CD4-positive, alpha-beta T cell treated with Interleukin-4 for 1 hour (primary cell): ENCODE measurements around the gene CEP112.

Experiments
- DNase-seq, 2 donors: peaks; one replicate each; pipeline ENCODE4 v3.0.0-alpha.2; 2020 to 2022

CEP112 gene

GRCh38 chr17:66056148-66056547 is 135.8 kb downstream of the CEP112 start:
- no peak for DNase-seq

GRCh38 chr17:66054242-66054641 is 137.7 kb downstream of the CEP112 start:
- no peak for DNase-seq

- no peak for DNase-seq
Measured at GRCh38 chr17:66044083-66044482, 147.8 kb downstream of the CEP112 start.

- DNase-seq = no peak
Measured at GRCh38 chr17:66043419-66043818, 148.5 kb downstream of the CEP112 start.

GRCh38 chr17:66040402-66040801 is 151.5 kb downstream of the CEP112 start:
- no peak for DNase-seq

- DNase-seq = no peak
Measured at GRCh38 chr17:66038125-66038524, 153.8 kb downstream of the CEP112 start.

- no peak for DNase-seq
Measured at GRCh38 chr17:66037221-66037620, 154.7 kb downstream of the CEP112 start.

- DNase-seq = no peak
Measured at GRCh38 chr17:66032082-66032712, 159.7 kb downstream of the CEP112 start.

GRCh38 chr17:66025551-66025950 is 166.4 kb downstream of the CEP112 start:
- no peak for DNase-seq

- no peak for DNase-seq
Measured at GRCh38 chr17:66021757-66022156, 170.2 kb downstream of the CEP112 start.

GRCh38 chr17:66018786-66019185 is 173.1 kb downstream of the CEP112 start:
- no peak for DNase-seq

- DNase-seq = no peak
Measured at GRCh38 chr17:66016231-66016630, 175.7 kb downstream of the CEP112 start.

GRCh38 chr17:66008680-66009079 is 183.3 kb downstream of the CEP112 start:
- no peak for DNase-seq

- no peak for DNase-seq
Measured at GRCh38 chr17:66006654-66007053, 185.3 kb downstream of the CEP112 start.

GRCh38 chr17:66002812-66003211 is 189.1 kb downstream of the CEP112 start:
- no peak for DNase-seq

GRCh38 chr17:66002063-66002585 is 189.8 kb downstream of the CEP112 start:
- no peak for DNase-seq

- no peak for DNase-seq
Measured at GRCh38 chr17:66000216-66000615, 191.7 kb downstream of the CEP112 start.

- DNase-seq = no peak
Measured at GRCh38 chr17:65998675-65999074, 193.3 kb downstream of the CEP112 start.

- no peak for DNase-seq
Measured at GRCh38 chr17:65994679-65995078, 197.3 kb downstream of the CEP112 start.

GRCh38 chr17:65994114-65994513 is 197.8 kb downstream of the CEP112 start:
- no peak for DNase-seq

GRCh38 chr17:65990593-65990992 is 201.3 kb downstream of the CEP112 start:
- no peak for DNase-seq

GRCh38 chr17:65988451-65988850 is 203.5 kb downstream of the CEP112 start:
- DNase-seq = no peak

GRCh38 chr17:65987988-65988387 is 203.9 kb downstream of the CEP112 start:
- DNase-seq = peak in 1 of 2 donors; percentile 6

- no peak for DNase-seq
Measured at GRCh38 chr17:65985571-65985970, 206.4 kb downstream of the CEP112 start.

- DNase-seq = no peak
Measured at GRCh38 chr17:65984299-65984698, 207.6 kb downstream of the CEP112 start.
